Stimulated activated naive B cell treated with anti-CD40 and anti-IgM and Interleukin-4, amounts not matched to agents 10 μg/mL and 1 μg/mL and 100 μg/mL, for 72 hours (primary cell): ENCODE measurements around the gene RAB7A.

Source experiments
- ATAC-seq, 2 donors: fragments of 150-1000 bp; cut with Tn5 transposase; replicated peaks; 2 replicates each; pipeline ENCODE4 v1.10.0; 2021; ENCODE audit warnings: moderate library complexity in 1 of 2
- DNase-seq: peaks from one replicate; pipeline ENCODE4 v3.0.0; 2021
- H3K27ac Mint-ChIP-seq: one replicate; pipeline ENCODE4 v1.8.0; 2022; ENCODE audit warnings: mild to moderate bottlenecking, mixed read lengths
- H3K27me3 Mint-ChIP-seq, 2 donors: one replicate each; pipeline ENCODE4 v1.8.0; 2022; ENCODE audit warnings: mixed read lengths in 2 of 2
- H3K36me3 Mint-ChIP-seq, 2 donors: one replicate each; pipeline ENCODE4 v1.8.0; 2022; ENCODE audit warnings: mixed read lengths in 2 of 2, mild to moderate bottlenecking in 1 of 2
- H3K4me1 Mint-ChIP-seq, 2 donors: one replicate each; pipeline ENCODE4 v1.8.0; 2022; ENCODE audit warnings: mixed read lengths in 2 of 2, mild to moderate bottlenecking in 1 of 2
- H3K4me3 Mint-ChIP-seq, 2 donors: one replicate each; pipeline ENCODE4 v1.8.0; 2022; ENCODE audit warnings: mild to moderate bottlenecking in 2 of 2, mixed read lengths in 2 of 2, moderate library complexity in 1 of 2
- H3K9me3 Mint-ChIP-seq, 2 donors: one replicate each; pipeline ENCODE4 v1.8.0; 2022; ENCODE audit warnings: mixed read lengths in 2 of 2, mild to moderate bottlenecking in 1 of 2

The RAB7A gene

DNA sequence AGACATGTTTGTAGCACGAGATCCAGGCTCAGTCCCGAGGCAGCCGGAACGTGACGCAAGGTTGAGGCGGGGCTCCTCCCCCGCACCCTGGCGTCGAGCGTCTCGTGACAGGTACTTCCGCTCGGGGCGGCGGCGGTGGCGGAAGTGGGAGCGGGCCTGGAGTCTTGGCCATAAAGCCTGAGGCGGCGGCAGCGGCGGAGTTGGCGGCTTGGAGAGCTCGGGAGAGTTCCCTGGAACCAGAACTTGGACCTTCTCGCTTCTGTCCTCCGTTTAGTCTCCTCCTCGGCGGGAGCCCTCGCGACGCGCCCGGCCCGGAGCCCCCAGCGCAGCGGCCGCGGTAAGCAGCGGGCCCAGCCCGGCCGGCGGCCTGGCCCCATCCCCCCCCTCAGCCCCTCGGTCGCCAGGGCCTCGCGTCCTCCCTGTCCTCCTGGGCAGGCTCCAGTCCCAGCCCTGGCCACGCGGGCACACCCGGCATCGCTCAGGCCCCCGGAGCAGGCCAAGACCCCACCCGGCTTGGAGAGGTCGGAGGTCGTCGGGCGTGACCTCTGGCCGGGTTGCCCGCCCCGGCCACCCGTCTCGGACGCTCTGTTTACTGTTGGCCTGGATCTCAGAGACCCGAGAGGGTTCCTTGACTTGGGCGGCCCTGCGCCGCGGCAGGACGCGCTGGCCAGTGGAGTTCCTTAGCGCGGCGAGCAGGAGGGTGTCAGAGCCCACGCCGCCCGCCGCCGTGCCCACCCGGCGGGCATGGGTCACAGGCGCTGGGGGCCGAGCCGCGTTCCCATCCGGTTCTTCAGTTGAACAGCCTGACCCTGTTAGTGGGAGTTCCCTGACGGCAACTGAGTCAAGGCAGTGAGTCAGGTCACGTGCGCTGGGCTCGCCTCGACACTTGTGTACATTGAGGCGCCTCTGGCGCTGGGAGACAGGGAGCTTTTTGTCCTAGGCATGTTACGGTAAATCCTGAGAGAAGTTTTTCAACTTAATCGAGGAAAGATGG lies at the start of gene RAB7A:
RAB7A (plus strand) TSS at position 161 of the 994 bp plus-strand sequence. CDS start 69,185 bp downstream, outside the sequence.
- Mint-ChIP-seq H3K27ac (peak within 1 kb of the TSS; percentile 99), H3K4me1 (peaks cover 28 to 58% of the 10 kb centered on the region in 2 donors), H3K36me3 (peaks cover 16 to 30% of the 10 kb centered on the region in 2 donors), H3K4me3 (peak within 1 kb of the TSS; percentile 93 to 97), H3K9me3 (no peaks in the 10 kb centered on the region), H3K27me3 (peaks cover under 1 to 6% of the 10 kb centered on the region in 2 donors)
- DNase-seq: peak; percentile 97
- peak; percentile 95 to 98 for ATAC-seq

DNA sequence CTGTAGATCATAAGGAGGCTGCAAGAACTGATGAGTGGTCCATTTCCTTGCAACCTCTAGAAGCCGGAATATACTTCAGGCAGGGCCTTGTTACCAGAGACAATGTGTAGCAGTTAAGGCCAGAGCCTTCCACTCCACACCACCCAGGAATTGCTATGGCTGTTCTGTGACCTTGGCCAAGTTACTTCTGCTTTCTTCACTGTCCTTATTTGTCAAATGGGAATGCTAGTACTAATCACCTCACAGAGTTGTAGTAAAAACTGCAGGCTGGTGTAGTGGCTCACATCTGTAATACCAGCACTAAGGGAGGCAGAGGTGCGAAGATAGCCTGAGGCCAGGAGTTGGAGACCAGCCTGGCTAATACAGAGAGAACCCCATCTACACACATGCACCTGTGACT lies 46.6 kb upstream of the RAB7A start:
- ATAC-seq: no peak
- peaks cover 8 to 27% of the 10 kb centered on the region in 2 donors for H3K4me1 Mint-ChIP-seq
- H3K4me3 Mint-ChIP-seq: peak overlapping the region in 1 of 2 donors; percentile 87
- DNase-seq: no peak
- H3K36me3 Mint-ChIP-seq: peaks cover 0 to 4% of the 10 kb centered on the region in 2 donors
- H3K27ac Mint-ChIP-seq: peak overlapping the region; percentile 99
- H3K9me3 Mint-ChIP-seq: no peaks in the 10 kb centered on the region
- no peaks in the 10 kb centered on the region for H3K27me3 Mint-ChIP-seq

DNA sequence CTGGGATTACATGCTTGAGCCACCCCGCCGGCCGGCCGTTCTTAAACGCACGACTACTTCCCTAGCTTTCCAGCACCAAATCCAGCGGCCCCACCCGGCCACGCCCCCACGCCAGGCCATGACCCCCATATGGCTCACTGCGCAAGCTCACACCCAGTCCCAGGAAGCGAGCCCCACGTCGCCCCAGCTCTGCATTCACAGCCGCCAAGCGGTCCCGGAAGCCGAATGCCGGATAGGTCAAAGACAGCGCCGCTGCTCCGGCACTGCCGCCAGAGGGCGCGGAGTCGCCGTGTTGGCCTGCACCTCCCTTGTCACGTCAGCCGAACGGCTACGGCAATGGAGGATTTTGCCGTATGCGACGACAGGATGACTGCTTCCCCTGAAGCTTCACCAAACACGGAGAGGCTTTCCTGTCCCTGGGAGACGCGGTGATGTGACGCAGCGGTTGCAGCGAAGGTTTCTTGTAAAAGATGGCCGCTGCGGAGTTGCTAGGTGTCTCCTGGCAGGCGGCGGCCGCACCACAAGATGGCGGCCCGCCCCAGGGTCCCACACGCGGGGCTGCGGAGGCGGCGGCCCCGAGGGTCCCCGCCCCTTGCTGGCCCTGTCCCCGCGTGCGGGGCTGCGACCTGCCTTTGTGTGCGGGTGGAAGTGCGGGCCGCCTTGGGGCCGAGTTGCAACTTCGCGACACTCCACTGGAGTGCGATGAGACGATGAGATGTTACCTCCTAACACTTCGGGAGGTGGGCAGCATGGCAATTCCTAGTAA lies 45.2 kb upstream of the RAB7A start:
- Mint-ChIP-seq H3K27ac (peak overlapping the region; percentile 99), H3K27me3 (no peaks in the 10 kb centered on the region), H3K4me3 (peak overlapping the region; percentile 87 to 91), H3K36me3 (peaks cover 0 to 4% of the 10 kb centered on the region in 2 donors), H3K9me3 (no peaks in the 10 kb centered on the region), H3K4me1 (peaks cover 13 to 34% of the 10 kb centered on the region in 2 donors)
- ATAC-seq (peak; percentile 97), DNase-seq (peak; percentile 98)

DNA sequence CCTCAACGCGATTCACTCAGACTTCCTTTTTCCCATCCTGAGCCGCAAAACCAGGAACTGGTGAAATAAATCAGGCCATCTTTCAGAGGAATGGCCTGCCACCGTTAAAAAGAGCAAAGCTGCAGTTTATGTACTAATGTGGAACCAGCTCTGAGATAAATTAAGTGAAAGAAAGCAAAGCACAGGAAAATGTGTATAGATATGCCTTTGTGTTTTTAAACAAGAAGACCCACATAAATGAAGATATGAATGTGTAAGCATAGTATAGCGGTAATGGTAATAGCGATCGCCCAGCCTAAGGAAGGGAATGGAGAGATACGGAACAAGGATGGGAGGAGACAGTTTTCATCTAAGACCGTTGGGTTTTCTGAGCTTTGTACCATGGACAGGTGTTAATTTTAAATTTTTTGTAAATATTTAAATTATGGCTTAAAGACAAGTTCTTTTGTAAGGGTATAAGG lies 44.6 kb upstream of the RAB7A start:
- H3K4me1 Mint-ChIP-seq: peaks cover 13 to 34% of the 10 kb centered on the region in 2 donors
- no peak for ATAC-seq

DNA sequence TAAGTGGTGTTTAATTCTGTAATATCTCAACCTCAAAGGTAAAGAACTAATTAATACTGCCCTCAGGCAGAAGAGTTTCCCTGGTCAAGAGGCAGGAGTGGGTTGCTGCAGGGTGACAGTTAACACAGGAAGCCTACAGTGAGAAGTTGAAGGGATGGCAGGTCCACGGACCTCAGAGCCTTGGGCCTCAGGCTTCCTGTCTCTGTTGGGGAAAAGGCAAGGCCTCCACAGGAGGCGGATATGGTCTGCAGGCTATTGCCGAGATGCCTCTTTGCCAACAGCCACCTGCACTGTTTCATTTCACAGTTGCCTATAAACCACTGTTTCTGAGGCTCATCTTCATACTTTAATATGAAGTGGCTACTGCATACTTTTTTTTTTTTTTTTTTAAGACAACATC lies 42.0 kb upstream of the RAB7A start:
- peaks cover 0 to 4% of the 10 kb centered on the region in 2 donors for H3K36me3 Mint-ChIP-seq
- peak overlapping the region; percentile 9 for H3K27ac Mint-ChIP-seq
- DNase-seq (no peak), ATAC-seq (no peak)
- H3K4me1 Mint-ChIP-seq: peaks cover 13 to 34% of the 10 kb centered on the region in 2 donors
- H3K4me3 Mint-ChIP-seq: no peak overlapping the region
- no peaks in the 10 kb centered on the region for H3K9me3 Mint-ChIP-seq
- no peaks in the 10 kb centered on the region for H3K27me3 Mint-ChIP-seq

More for the DNA sequence above, 44.6 kb upstream of the RAB7A start:
- peak overlapping the region; percentile 87 to 91 for H3K4me3 Mint-ChIP-seq
- no peaks in the 10 kb centered on the region for H3K9me3 Mint-ChIP-seq
- H3K27ac Mint-ChIP-seq: peak overlapping the region; percentile 99
- H3K27me3 Mint-ChIP-seq: no peaks in the 10 kb centered on the region
- H3K36me3 Mint-ChIP-seq: peaks cover 0 to 4% of the 10 kb centered on the region in 2 donors
- DNase-seq: no peak

DNA sequence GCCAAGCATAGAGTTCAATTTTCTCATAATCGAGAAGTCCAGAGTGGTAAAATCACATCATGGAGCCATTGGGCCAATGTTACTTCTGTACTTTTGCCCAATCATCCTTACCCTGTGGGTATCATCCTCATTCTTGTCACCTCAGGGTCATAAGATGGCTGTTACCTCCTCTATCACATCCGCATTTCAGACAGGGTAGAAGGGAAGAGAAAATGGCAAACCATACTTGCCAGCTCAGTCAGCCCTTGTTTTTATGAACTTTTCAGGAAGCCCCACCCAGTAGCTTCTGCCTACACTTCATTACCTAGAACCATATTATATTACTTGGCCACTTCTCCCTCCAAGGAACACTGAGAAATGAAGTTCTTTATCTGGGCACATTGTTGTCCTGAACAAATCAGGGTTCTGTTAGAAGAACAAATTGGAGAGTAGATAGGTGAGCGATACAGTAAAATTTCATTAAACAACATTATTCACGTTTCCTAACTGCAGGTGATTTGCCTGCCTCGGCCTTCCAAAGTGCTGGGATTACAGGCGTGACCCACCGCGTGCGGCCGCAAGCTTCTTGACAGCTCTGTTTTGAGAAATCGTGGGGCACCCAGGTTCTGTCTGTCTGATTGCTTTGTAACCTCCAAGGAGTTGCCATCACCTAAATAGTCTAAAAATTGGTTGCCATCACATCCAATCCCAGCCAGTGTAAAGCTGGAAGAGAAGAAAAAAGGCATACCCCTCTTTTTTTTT lies 40.8 kb upstream of the RAB7A start:
- Mint-ChIP-seq H3K4me3 (no peak overlapping the region), H3K9me3 (no peaks in the 10 kb centered on the region), H3K36me3 (peaks cover 0 to 4% of the 10 kb centered on the region in 2 donors), H3K27ac (no peak overlapping the region), H3K27me3 (no peaks in the 10 kb centered on the region), H3K4me1 (peaks cover 13 to 27% of the 10 kb centered on the region in 2 donors)
- ATAC-seq (no peak), DNase-seq (no peak)

DNA sequence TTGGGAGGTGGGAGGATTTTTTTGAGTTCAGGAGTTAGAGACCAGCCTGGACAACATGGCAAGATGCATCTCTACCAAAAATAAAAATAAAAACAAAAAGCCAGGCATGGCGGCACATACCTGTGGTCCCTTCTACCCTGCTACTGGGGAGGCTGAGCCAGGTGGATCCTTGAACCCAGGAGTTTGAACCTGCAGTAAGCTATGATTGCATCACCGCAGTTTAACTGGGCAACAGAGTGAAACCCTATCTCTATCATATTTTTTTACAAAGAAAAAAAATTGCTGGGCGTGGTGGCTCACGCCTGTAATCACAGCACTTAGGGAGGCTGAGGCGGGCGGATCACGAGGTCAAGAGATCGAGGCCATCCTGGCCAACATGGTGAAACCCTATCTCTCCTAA lies 39.5 kb upstream of the RAB7A start:
- H3K4me3 Mint-ChIP-seq: no peak overlapping the region
- no peaks in the 10 kb centered on the region for H3K27me3 Mint-ChIP-seq
- DNase-seq (no peak), ATAC-seq (no peak)
- no peaks in the 10 kb centered on the region for H3K36me3 Mint-ChIP-seq
- peaks cover 7 to 17% of the 10 kb centered on the region in 2 donors for H3K4me1 Mint-ChIP-seq
- no peaks in the 10 kb centered on the region for H3K9me3 Mint-ChIP-seq
- no peak overlapping the region for H3K27ac Mint-ChIP-seq

DNA sequence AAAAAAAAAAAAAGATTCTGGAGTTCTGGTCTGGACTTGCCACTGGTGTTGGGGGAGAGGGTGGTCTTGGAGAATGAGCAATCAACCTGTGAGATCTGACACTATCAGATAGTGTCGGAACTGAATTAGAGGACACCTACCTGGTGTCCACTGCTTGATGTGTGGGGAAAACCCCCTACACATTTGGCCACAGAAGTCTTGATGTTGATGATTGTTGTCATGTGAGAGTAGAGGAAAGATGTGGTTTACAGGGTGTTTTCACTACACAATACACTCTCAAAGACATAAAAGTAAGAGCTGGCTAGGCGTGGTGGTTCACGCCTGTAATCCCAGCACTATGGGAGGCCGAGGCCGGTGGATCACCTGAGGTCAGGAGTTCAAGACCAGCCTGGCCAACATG lies 36.9 kb upstream of the RAB7A start:
- Mint-ChIP-seq H3K9me3 (no peaks in the 10 kb centered on the region), H3K27ac (no peak overlapping the region), H3K4me3 (no peak overlapping the region), H3K4me1 (peaks cover 4 to 7% of the 10 kb centered on the region in 2 donors), H3K27me3 (no peaks in the 10 kb centered on the region), H3K36me3 (no peaks in the 10 kb centered on the region)
- DNase-seq: no peak
- ATAC-seq: no peak

DNA sequence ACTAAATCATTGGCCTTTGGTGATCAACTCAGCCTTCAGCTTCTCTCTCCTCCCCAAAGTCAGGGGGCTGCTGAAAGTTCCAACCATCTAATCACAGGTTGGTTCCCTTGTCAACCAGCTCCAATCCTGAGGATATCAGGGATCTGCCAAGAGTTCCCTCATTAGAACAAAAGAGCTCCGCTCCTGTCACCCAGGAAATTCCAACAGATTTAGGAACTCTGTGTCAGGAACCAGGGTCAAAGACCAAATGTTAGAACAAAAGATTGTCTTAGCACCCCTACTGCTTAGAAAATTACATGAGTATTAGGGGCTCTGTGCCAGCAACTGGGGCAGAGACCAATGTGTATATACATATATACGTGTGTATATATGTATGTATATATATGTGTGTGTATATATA lies 32.3 kb upstream of the RAB7A start:
- Mint-ChIP-seq H3K4me1 (peaks cover 3 to 5% of the 10 kb centered on the region in 2 donors), H3K27me3 (no peaks in the 10 kb centered on the region)
- no peak for DNase-seq

DNA sequence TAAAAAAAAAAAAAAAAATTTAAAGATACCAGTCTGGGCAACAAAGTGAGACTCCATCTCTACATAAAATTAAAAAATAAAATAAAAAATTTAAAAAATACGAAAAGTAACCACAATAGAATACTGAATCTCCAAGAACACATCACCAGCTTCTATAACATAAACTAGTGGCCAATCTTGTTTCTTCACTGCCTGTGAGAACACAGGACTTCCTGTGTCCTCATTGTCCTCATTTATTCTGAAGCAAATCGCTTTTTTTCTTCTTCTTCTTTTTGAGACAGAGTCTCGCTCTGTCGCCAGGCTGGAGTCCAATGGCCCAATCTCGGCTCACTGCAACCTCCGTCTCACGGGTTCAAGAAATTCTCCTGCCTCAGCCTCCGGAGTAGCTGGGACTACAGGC lies 28.6 kb upstream of the RAB7A start:
- Mint-ChIP-seq H3K27me3 (no peaks in the 10 kb centered on the region), H3K9me3 (no peaks in the 10 kb centered on the region), H3K4me1 (peaks cover 9 to 15% of the 10 kb centered on the region in 2 donors), H3K36me3 (no peaks in the 10 kb centered on the region), H3K27ac (no peak overlapping the region), H3K4me3 (no peak overlapping the region)
- ATAC-seq (no peak), DNase-seq (no peak)

More for the DNA sequence above, 32.3 kb upstream of the RAB7A start:
- no peak for ATAC-seq
- Mint-ChIP-seq H3K9me3 (no peaks in the 10 kb centered on the region), H3K4me3 (no peak overlapping the region), H3K36me3 (no peaks in the 10 kb centered on the region), H3K27ac (no peak overlapping the region)

DNA sequence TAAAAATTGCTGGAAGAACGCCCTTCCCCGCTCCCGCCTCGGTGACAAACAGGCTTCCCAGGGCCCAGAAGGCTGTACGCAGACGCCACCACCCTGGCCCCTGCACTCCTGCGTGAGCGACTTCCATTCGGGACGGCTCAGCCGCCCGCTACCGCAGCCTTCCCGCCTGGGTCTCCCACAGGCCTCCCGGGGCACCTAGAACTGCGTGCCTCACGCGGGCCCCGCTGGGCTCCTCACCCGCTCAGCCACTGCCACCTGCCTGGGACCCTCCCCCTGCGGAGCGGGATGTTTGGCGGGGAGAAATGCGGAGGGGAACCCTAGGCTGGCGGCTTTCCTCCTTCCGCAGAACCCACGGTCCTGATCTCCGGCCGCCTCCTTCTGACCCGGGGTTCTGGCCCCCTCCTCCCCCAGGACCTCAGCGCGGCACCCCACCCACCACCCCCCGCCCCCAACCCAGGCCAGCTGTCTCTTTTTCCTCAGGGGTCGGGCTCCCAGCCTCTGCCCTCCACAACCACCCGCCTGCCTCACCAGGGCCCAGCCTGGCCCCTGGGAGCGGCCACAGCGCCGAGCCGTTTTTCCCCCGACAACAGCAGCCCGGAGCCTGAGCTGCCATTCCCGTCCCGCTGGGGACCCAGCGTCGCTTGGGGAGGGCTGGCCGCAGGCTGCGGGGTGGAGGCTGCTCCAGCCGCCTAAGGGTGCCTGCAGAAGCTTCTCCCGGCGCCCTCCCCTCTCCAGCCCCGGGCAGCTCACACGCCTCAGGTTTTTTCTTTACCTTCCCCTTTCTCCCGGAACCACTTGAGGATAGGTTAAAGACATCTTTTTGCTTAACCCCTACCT lies 27.6 kb upstream of the RAB7A start:
- DNase-seq (peak; percentile 15), ATAC-seq (peak; percentile 78)
- peaks cover 9 to 15% of the 10 kb centered on the region in 2 donors for H3K4me1 Mint-ChIP-seq
- peak overlapping the region; percentile 82 to 90 for H3K4me3 Mint-ChIP-seq
- H3K9me3 Mint-ChIP-seq: no peaks in the 10 kb centered on the region
- peak overlapping the region; percentile 80 for H3K27ac Mint-ChIP-seq
- H3K36me3 Mint-ChIP-seq: no peaks in the 10 kb centered on the region
- no peaks in the 10 kb centered on the region for H3K27me3 Mint-ChIP-seq

DNA sequence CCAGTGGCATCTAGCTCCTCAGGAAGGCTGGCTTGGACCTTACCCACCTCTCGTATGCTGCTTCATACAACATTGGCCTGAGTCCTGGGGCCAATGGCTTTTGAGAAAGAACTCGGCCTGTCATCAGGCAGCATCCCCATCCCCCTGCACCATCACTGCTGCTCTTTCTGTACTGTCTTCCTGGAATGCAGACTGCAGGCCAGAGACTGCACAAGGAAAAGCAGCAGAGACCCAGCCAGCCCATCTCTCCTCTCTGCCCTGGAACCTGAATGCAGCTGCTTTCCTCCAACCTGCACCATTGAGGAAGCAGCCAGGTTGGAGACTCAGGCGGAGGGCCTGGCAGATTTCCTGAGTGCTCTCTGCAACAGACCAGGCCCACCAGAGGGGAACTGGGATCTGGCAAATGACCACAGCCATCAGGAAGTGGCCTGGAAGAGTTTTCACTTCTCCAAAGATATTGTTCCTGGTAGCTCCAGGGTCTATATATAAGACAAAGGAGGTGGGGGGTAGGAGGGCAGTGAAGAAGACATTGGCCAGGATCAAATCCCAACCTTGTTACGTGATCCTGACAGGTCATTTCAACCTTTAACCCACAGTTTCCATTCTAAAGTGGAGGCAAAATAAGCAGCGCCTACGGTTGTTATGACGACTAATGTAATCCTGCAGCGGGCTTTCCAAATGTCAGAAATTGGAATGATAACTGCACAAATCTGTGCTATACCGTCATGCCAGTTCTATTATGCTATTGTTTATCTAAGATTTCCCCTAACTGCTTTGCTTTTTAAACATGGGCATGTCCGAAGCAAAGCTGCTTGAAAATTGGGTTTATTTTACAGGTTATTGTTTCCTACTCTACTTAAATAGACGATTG lies 24.4 kb upstream of the RAB7A start:
- no peak overlapping the region for H3K27ac Mint-ChIP-seq
- no peak overlapping the region for H3K4me3 Mint-ChIP-seq
- ATAC-seq (no peak), DNase-seq (no peak)
- H3K27me3 Mint-ChIP-seq: no peaks in the 10 kb centered on the region
- H3K9me3 Mint-ChIP-seq: no peaks in the 10 kb centered on the region
- H3K4me1 Mint-ChIP-seq: peaks cover 9 to 15% of the 10 kb centered on the region in 2 donors
- no peaks in the 10 kb centered on the region for H3K36me3 Mint-ChIP-seq
